CD14-positive monocyte (primary cell): ENCODE measurements around the gene PNMA1. TPM values are rescaled to one million over a fixed set of nuclear protein-coding genes. Genes with fewer than 3 reads are reported as not detected.

Experiments used
- DNase-seq, 3 donors: peaks; one replicate each; pipeline ENCODE4 v3.0.0-alpha.2; 2011 to 2022
- H2AFZ ChIP-seq: 2 replicates; pipeline ENCODE4 v1.6.0; 2012; ENCODE audit warnings: mild to moderate bottlenecking, low read depth, low read length, inconsistent platforms; ENCODE audit not compliant: insufficient read depth, poor library complexity, severe bottlenecking
- H3K27ac ChIP-seq, 2 donors: 1 replicate in 1 of 2; 2 replicates in 1 of 2; pipeline ENCODE4 v1.5.1; 2012 to 2013; ENCODE audit warnings: low read length in 2 of 2, control low read depth in 1 of 2, inconsistent platforms in 1 of 2, low read depth in 1 of 2, mild to moderate bottlenecking in 1 of 2
- H3K27me3 ChIP-seq, 2 donors: one replicate each; pipeline versions ENCODE4 v1.6.0 to v1.6.1; 2011 to 2013; ENCODE audit warnings: low read length in 2 of 2; ENCODE audit not compliant: control insufficient read depth in 2 of 2, insufficient read depth in 2 of 2
- H3K36me3 ChIP-seq, 2 donors: replicated peaks in 1 of 2; 1 replicate in 1 of 2; 2 replicates in 1 of 2; pipeline versions ENCODE4 v1.5.1 to v1.6.1; 2012 to 2013; ENCODE audit warnings: low read length in 2 of 2, control low read depth in 1 of 2, inconsistent platforms in 1 of 2, mild to moderate bottlenecking in 1 of 2; ENCODE audit not compliant: insufficient read depth in 2 of 2, control insufficient read depth in 1 of 2
- H3K4me1 ChIP-seq, 2 donors: 1 replicate in 1 of 2; 2 replicates in 1 of 2; pipeline versions ENCODE4 v1.5.1 to v1.6.1; 2012 to 2013; ENCODE audit warnings: low read length in 2 of 2, control low read depth in 1 of 2, inconsistent platforms in 1 of 2, mild to moderate bottlenecking in 1 of 2, moderate library complexity in 1 of 2; ENCODE audit not compliant: insufficient read depth in 2 of 2, control insufficient read depth in 1 of 2
- H3K4me2 ChIP-seq: replicated peaks from 2 replicates; pipeline ENCODE3; 2012; ENCODE audit warnings: low read length, moderate library complexity, mild to moderate bottlenecking; ENCODE audit not compliant: poor library complexity, severe bottlenecking; ENCODE audit errors: extremely low read depth
- H3K4me3 ChIP-seq, 3 experiments: fragments of 200-600 bp in 1 of 3; sonication (generic) in 1 of 3; replicated peaks in 1 of 3; 1 replicate in 2 of 3; 2 replicates in 1 of 3; pipeline ENCODE4 v1.5.1; 2011 to 2013; ENCODE audit warnings: low read length in 3 of 3, mild to moderate bottlenecking in 3 of 3, control low read depth in 2 of 3, low read depth in 2 of 3, inconsistent platforms in 1 of 3, moderate library complexity in 1 of 3
- H3K79me2 ChIP-seq: 2 replicates; pipeline ENCODE4 v1.6.0; 2012; ENCODE audit warnings: mild to moderate bottlenecking, control low read depth, inconsistent platforms, low read length, moderate library complexity; ENCODE audit not compliant: insufficient read depth
- H3K9ac ChIP-seq: 2 replicates; pipeline ENCODE4 v1.6.0; 2017; ENCODE audit warnings: low read length, mild to moderate bottlenecking; ENCODE audit not compliant: insufficient read depth, poor library complexity, severe bottlenecking
- H3K9me3 ChIP-seq, 2 donors: replicated peaks in 1 of 2; 1 replicate in 1 of 2; 2 replicates in 1 of 2; pipeline versions ENCODE4 v1.5.1 to v1.6.1; 2012 to 2013; ENCODE audit warnings: low read length in 2 of 2, control low read depth in 1 of 2; ENCODE audit not compliant: control insufficient read depth in 1 of 2, insufficient read depth in 1 of 2
- H4K20me1 ChIP-seq: 2 replicates; pipeline ENCODE4 v1.6.0; 2012; ENCODE audit warnings: mild to moderate bottlenecking, low read length, control low read depth, moderate library complexity; ENCODE audit not compliant: insufficient read depth
- H3K27ac Mint-ChIP-seq, 7 donors: one replicate each; pipeline ENCODE4 v1.8.0; 2020; ENCODE audit warnings: mild to moderate bottlenecking in 7 of 7, mixed read lengths in 7 of 7, moderate library complexity in 6 of 7, inconsistent platforms in 2 of 7
- H3K27me3 Mint-ChIP-seq, 3 donors: one replicate each; pipeline ENCODE4 v1.8.0; 2021 to 2022; ENCODE audit warnings: low read depth in 3 of 3, mild to moderate bottlenecking in 3 of 3, mixed read lengths in 3 of 3, moderate library complexity in 3 of 3, inconsistent platforms in 1 of 3
- H3K36me3 Mint-ChIP-seq, 2 donors: one replicate each; pipeline ENCODE4 v1.8.0; 2020; ENCODE audit warnings: mixed read lengths in 2 of 2, inconsistent platforms in 1 of 2, mild to moderate bottlenecking in 1 of 2
- H3K4me1 Mint-ChIP-seq: one replicate; pipeline ENCODE4 v1.8.0; 2020; ENCODE audit warnings: mild to moderate bottlenecking, mixed read lengths
- H3K4me3 Mint-ChIP-seq, 2 donors: one replicate each; pipeline ENCODE4 v1.8.0; 2020; ENCODE audit warnings: mild to moderate bottlenecking in 2 of 2, mixed read lengths in 2 of 2, moderate library complexity in 1 of 2
- H3K9me3 Mint-ChIP-seq, 7 donors: one replicate each; pipeline ENCODE4 v1.8.0; 2020 to 2022; ENCODE audit warnings: mixed read lengths in 7 of 7, mild to moderate bottlenecking in 6 of 7, moderate library complexity in 6 of 7, inconsistent platforms in 2 of 7
- WGBS: methylation state at CpG from one replicate; pipeline ENCODE4 v1.1.5; 2013; ENCODE audit warnings: missing lambda C conversion rate; ENCODE audit not compliant: insufficient coverage; 5-methylcytosine and 5-hydroxymethylcytosine counted together
- intact Hi-C, 2 donors: fragments of 100-400 bp; cut with micrococcal nuclease; formaldehyde crosslinking; loops; one replicate each; pipeline versions ENCODE4 v1.15.0 to v1.15.1; 2023
- polyA plus RNA-seq, 3 donors: library from polyadenylated mRNA; depleted of rRNA in 1 of 3; unstranded in 2 of 3; stranded (reverse) in 1 of 3; fragments of 300-500 nt in 2 of 3; fragments of >200 nt in 1 of 3; fragmentation: Illumina TruSeq in 2 of 3; gene quantifications; 1 replicate in 2 of 3; 2 replicates in 1 of 3; pipeline ENCODE4 v1.2.3, GENCODE V29; 2012 to 2021
- TF ChIP-seq, protein P1 (sequence below): fragments of 200-600 bp; IDR thresholded peaks from one replicate; pipeline ENCODE4 v1.8.0; 2022; ENCODE audit warnings: antibody characterized with exemption, mild to moderate bottlenecking

PNMA1 gene
- polyA plus RNA-seq, 3 donors = 2.4 to 6.4 (median 4.4) TPM

DNA sequence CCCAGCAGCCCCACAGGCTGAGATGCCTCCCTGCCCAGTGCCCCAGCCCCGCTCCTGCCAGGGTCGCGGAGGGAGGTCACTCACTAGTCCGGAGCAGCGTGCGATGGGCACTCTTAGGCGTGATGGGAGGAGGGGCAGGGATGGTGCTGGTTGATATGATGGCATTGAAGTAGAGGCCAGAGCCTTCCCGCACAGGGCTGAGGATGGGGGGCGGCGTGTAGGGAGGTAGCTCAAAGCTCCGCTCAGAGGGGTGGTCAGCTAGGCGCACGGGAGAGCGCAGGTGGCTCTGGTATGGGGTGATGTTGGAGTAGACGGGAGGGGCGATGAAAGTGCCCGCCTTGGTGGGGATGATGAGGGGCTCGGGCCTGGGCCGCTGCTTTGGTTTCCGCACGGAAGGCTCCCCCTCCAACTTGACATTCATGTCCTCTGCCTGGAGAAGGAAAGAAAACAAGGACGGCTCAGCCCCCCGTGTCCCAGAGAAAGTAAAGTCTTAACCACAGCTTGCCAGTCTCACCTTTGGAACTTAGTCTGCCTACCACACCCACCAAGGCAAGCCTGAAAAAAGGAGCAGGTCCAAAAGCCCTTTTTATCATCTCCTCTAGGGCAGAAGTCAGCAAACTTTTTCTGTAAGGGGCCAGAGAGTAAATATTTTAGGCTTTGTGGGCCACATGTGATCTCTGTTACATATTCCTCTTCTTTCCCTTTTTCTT is 15.5 kb upstream of the PNMA1 start:
- Histone ChIP-seq H3K4me1 (peaks cover 30 to 42% of the 10 kb centered on the region in 2 donors), H3K4me2 (no peak overlapping the region), H3K4me3 (no peak overlapping the region), H2AFZ (no peak overlapping the region), H3K79me2 (peaks cover 49% of the 10 kb centered on the region), H3K27me3 (no peaks in the 10 kb centered on the region), H3K36me3 (peaks cover 72 to 90% of the 10 kb centered on the region in 2 donors), H3K9ac (no peak overlapping the region), H3K27ac (peak overlapping the region in 1 of 2 donors; percentile 35), H3K9me3 (no peaks in the 10 kb centered on the region), H4K20me1 (peaks cover 99% of the 10 kb centered on the region)
- Mint-ChIP-seq H3K27ac (peak overlapping the region; percentile 18 to 91 (median 78)), H3K36me3 (peaks cover 73 to 87% of the 10 kb centered on the region in 2 donors), H3K4me1 (peaks cover 36% of the 10 kb centered on the region), H3K27me3 (peaks cover 0 to 2% (median 0%) of the 10 kb centered on the region in 3 donors), H3K9me3 (peaks cover 0 to 3% (median 0%) of the 10 kb centered on the region in 7 donors), H3K4me3 (no peak overlapping the region)
- DNase-seq = no peak
- TF ChIP-seq, protein P1, sequence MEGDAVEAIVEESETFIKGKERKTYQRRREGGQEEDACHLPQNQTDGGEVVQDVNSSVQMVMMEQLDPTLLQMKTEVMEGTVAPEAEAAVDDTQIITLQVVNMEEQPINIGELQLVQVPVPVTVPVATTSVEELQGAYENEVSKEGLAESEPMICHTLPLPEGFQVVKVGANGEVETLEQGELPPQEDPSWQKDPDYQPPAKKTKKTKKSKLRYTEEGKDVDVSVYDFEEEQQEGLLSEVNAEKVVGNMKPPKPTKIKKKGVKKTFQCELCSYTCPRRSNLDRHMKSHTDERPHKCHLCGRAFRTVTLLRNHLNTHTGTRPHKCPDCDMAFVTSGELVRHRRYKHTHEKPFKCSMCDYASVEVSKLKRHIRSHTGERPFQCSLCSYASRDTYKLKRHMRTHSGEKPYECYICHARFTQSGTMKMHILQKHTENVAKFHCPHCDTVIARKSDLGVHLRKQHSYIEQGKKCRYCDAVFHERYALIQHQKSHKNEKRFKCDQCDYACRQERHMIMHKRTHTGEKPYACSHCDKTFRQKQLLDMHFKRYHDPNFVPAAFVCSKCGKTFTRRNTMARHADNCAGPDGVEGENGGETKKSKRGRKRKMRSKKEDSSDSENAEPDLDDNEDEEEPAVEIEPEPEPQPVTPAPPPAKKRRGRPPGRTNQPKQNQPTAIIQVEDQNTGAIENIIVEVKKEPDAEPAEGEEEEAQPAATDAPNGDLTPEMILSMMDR = no peak
- 97% methylated on average over 11 of the region's 23 CpGs for WGBS
- intact Hi-C loops = loop anchor here (2.0 to 10.0 kb wide), 4 partner anchors 38 to 285 kb away; partner anchors contain the start of genes BBOF1 (in 1 of the 2), ENTPD5 (in 1 of the 2) and ZNF410 (in 1 of the 2)

DNA sequence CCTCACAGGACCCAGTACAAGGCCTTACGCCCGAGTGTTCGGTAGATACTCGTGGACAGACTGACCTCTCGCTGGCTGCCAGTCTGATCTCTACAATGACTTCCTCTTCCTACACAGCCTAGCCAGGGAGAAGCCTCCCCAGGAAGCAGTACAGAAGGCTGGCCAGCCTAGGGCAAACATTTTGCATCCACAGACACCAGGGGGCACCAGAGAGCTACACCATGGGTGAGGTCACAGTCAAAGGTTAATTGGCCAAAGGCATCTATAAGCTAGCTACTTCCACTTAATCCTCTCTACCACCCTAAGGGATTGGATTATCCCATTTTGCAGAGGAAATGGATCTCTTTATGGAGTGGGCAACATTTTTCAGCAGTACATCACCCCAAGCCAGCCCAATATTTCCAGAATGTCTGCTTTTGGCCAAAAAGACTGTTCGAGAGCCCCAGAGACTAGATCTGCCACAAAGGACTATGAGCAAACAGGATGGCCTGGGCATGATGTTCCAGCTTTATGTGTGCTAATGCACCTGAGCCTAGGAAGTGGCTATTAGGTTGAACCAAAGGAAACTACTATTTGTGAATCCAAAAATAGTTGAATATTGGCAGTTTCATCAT is 14.6 kb upstream of the PNMA1 start:
- H3K4me1 ChIP-seq = peaks cover 39 to 51% of the 10 kb centered on the region in 2 donors

More for the DNA sequence above, 14.6 kb upstream of the PNMA1 start:
- Histone ChIP-seq H2AFZ (no peak overlapping the region), H3K4me3 (no peak overlapping the region), H3K79me2 (peaks cover 42% of the 10 kb centered on the region), H3K27me3 (no peaks in the 10 kb centered on the region), H4K20me1 (peaks cover 99% of the 10 kb centered on the region), H3K9ac (no peak overlapping the region), H3K36me3 (peaks cover 73 to 92% of the 10 kb centered on the region in 2 donors), H3K4me2 (peak overlapping the region; percentile 2), H3K9me3 (no peaks in the 10 kb centered on the region), H3K27ac (peak overlapping the region; percentile 22 to 35)
- H3K4me1 Mint-ChIP-seq = peaks cover 44% of the 10 kb centered on the region
- TF ChIP-seq, protein P1 = peak; percentile 93
- peak overlapping the region; percentile 20 to 69 for H3K4me3 Mint-ChIP-seq
- DNase-seq = peak; percentile 91 to 94 (median 91)
- H3K27me3 Mint-ChIP-seq = peaks cover 0 to 2% (median 0%) of the 10 kb centered on the region in 3 donors
- H3K27ac Mint-ChIP-seq = peak overlapping the region; percentile 75 to 93 (median 88)
- peaks cover 0 to 3% (median 0%) of the 10 kb centered on the region in 7 donors for H3K9me3 Mint-ChIP-seq
- WGBS = 18% methylated on average over 6 of the region's 6 CpGs
- intact Hi-C loops = loop anchor here (1.0 to 10.0 kb wide), 4 partner anchors 96 to 286 kb away; partner anchors contain the start of genes BBOF1 (in 1 of the 2), ENTPD5 (in 1 of the 2) and ZNF410 (in 1 of the 2)
- H3K36me3 Mint-ChIP-seq = peaks cover 72 to 87% of the 10 kb centered on the region in 2 donors
